MM.1S (cell line): Measurements from ENCODE around the gene NCAN.

Experiments used
- EZH2 ChIP-seq: fragments of 300-600 bp; sonication (generic); optimal IDR thresholded peaks from 2 replicates; pipeline ENCODE3; 2017; ENCODE audit warnings: low read depth, mild to moderate bottlenecking, antibody characterized with exemption, low read length, mixed read lengths
- TF ChIP-seq, protein P1 (sequence below): fragments of 300-600 bp; sonication (generic); IDR thresholded peaks from 2 replicates; pipeline ENCODE4 v1.5.1; 2016; ENCODE audit warnings: antibody characterized with exemption, low read length, mixed read lengths

DNA sequence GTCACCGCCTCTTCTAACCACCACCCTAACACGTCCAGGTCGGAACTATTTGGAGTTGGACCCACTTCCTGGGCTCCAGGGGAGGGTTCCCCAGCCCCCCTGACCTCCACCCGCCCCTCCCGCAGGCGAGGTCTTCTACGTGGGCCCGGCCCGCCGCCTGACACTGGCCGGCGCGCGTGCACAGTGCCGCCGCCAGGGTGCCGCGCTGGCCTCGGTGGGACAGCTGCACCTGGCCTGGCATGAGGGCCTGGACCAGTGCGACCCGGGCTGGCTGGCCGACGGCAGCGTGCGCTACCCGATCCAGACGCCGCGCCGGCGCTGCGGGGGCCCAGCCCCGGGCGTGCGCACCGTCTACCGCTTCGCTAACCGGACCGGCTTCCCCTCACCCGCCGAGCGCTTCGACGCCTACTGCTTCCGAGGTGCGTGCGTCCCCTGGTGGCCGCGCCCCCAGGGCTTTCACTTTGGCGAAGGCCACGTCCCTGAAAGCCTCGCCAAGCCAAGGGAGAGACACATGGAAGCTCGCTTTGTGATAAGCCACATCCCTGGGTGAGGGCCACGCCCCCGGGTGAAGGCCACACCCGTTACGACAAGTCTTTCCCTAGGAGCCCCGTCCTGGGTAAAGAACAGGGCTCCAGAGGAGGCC, 13.2 kb downstream of the NCAN start:
- TF ChIP-seq, protein P1, sequence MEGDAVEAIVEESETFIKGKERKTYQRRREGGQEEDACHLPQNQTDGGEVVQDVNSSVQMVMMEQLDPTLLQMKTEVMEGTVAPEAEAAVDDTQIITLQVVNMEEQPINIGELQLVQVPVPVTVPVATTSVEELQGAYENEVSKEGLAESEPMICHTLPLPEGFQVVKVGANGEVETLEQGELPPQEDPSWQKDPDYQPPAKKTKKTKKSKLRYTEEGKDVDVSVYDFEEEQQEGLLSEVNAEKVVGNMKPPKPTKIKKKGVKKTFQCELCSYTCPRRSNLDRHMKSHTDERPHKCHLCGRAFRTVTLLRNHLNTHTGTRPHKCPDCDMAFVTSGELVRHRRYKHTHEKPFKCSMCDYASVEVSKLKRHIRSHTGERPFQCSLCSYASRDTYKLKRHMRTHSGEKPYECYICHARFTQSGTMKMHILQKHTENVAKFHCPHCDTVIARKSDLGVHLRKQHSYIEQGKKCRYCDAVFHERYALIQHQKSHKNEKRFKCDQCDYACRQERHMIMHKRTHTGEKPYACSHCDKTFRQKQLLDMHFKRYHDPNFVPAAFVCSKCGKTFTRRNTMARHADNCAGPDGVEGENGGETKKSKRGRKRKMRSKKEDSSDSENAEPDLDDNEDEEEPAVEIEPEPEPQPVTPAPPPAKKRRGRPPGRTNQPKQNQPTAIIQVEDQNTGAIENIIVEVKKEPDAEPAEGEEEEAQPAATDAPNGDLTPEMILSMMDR, result peak; percentile 66
- TF ChIP-seq EZH2, result no peak
